ENCODE data around the gene PRDM16. TPM values are rescaled to one million over a fixed set of nuclear protein-coding genes. Genes with fewer than 3 reads are reported as not detected.

The PRDM16 gene
- total RNA-seq, 1 donor = 19.9 TPM

DNA sequence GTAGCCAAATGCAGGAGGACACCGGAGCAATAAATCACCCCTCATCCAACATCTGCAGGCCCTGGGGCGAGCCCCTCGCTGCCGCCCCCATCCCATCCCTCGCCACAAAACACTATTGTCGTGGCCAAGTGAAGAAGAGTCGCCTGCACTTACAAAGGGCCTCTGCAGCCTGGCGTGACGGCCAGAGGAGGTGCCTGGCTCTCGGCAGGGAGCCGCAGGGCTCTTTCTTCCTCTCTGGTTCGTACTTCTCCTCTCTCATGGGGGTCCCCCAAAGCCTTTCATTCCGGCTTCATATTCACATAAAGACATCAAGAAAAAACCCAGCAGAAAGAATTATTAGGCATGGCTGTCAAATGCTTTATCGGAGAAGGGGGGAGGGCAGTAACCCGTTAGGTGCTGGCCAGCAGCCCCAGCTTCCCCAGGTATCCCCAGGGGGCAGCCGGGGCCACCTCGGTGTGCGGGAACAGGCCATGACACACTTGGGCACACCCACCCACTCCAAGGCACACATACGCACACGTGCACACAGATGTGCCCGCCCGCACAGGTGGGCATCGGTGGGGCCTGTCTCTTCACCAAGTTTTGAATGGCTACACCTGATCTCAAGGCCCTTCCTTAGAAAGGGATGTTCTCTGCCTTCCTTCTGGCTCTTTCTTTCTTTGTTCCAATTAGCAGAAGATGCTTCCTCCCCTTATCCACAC, 149.1 kb downstream of the PRDM16 start:
- DNase-seq (ENCODE audit: low read depth in 2 of 3, low spot score in 2 of 3) = no peak

DNA sequence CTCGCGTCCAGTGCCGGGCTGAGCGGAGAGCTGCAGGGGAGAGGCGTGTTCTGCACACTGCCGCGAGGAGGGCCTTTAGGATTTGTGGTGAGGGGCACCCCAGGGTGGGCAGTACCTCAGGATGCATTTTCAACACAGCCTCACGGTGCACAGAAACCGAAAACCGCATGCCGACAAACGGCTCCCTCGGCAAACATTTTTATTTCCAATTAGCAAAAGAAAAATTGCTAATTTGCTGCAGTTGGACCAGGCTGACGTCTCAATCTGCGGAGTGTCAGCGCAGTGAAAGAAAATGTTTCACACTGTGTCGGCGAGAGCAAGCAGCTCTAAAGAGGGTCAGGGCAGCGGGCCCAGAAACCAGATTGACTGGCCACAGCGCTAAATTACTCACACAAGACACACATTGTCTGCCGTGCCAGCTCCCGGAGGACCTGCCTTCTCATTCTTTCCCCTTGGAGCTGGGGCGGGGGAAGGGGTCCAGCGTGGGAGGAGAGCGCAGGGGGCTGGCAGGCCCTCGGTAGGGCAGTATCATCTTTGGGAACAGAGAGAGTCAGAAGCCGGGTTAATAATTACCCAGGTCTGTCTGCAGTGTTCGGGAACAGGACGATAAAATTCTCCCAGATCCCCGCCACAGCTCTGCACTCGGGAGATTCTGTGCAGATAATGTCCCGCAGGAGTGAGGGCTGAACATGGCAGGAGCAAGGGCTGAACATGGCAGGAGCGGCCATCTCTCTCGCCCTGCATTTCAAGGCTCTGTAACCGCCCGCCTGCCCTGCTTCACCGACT, 150.2 kb downstream of the PRDM16 start:
- DNase-seq (ENCODE audit: low read depth in 2 of 3, low spot score in 2 of 3) = no peak

DNA sequence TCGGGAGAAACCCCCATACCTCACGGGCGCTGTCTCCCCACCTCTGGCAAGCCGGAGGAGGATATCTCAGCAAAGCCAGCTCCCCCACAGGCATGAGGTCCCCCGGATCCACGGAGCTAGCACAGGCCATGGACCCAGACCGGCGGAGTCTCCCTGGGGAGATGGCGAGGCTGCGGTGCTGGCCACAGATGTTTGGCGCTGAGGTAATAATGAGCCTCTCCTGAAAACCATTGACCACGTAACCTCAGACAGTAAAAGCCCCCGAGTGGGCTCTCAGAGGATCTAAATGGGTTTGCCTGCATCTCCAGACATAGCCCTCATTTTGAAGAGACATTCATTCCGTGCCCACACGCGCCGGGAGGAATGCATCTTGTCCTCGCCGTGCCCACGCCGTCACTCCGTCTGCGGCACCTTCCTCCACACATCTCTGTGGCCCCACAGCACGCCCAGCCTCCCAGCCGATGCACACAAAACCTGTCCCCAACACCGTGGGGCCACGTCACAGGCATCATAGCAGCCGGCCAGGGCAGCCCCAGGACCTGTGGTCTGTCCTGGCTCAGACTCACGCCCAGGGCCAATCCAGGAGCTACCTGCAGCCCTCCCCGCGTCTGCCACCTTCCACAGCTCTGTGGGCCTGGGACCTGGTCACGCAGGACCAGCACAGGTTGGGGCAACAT, 150.9 kb downstream of the PRDM16 start:
- no peak for DNase-seq (ENCODE audit: low read depth in 2 of 3, low spot score in 2 of 3)

DNA sequence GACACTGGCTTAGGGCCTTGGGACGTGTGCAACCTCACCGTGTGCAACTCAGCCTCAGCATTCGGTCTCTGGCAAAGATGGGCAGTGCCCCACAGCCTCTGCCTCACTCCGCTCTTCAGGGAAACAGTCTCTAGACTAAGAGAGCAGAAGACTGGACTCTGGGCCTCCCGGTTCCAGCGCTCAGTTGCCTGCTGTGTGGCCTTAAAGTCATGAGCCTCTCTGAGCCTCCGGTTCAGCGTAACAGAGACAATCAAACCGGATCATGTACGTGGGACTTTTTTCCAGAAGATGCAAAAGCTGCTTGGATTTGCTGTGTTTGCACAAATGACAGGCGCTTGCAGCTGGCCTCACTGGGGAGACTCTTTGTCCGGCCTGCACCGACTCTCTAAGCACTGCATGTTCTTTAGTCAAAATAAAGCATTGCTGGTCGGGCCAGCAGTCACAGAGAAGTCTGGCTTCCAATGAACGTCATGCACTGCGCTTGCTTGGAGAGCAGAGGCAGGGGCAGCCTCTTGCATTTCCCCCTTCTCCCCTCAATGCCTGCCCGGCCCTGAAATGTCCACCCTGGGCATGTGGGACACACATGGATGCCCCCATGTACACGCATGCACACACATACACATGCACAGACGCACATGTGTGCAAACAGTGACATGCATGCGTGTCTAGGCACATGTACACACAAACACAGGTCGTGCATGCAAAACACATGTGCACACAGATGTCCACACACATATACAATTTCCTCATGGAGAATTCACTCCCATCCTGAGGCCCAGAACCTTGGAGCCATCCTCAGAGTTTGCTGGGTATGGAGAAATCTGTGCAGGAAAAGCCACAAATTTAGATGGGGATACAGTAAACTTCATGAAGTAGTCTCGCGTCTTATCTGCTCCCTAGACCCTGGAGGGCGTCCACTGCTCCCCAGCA, 152.4 kb downstream of the PRDM16 start:
- no peak for DNase-seq (ENCODE audit: low read depth in 2 of 3, low spot score in 2 of 3)

DNA sequence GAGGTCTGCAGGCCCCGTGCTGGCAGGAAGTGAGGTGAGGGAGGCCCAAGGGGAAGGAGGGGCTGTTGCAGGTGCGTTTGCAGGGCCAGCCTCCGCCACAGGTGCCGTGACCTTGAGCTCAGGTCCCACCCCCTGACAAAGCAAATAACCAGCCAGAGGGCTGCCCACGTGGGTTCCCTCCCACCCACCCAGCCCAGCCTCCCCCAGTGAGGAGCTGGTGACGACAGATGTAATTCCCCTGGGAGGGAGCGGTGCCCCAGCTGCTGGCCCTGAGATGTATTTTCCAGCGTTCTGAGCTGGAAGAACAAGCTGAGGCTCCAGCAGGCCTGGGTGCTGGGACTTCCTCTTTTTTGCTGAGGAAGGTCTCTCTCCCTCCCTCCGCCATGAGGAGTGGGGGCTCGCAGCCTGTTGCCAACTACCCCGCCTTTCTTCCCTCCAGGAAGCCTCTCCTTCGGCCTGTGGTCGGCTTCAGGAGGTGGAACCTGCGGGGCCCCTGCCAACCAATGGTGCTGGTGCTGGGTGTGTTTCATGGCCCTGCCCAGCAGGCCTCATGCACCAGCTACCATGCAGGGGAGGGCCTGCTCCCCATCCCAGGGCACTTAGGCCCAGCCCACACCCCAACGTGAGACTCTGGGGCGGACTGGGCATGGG, 153.2 kb downstream of the PRDM16 start:
- peak in 2 of 3 donors; percentile 88 to 94 for DNase-seq (ENCODE audit: low read depth in 2 of 3, low spot score in 2 of 3)

DNA sequence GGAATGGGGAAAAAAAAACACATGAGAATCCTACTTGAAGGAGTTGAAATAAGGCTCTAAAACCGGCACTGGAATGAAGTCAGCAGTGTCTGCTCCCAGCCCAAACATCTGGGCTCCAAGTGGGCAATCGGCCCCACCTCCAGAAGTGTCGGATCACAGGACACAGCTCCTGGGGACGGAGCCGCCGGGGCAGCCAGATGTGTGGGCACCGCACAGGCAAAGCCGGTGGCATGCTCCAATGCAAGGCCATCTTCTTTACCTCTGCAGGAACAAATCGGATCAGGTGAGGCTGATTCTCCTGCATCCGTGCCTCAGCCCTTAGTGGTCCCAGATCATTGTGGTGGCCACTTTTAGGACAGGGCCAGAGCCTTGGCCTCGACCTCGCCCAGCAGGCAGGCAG, 156.7 kb downstream of the PRDM16 start:
- no peak for DNase-seq (ENCODE audit: low read depth in 2 of 3, low spot score in 2 of 3)

DNA sequence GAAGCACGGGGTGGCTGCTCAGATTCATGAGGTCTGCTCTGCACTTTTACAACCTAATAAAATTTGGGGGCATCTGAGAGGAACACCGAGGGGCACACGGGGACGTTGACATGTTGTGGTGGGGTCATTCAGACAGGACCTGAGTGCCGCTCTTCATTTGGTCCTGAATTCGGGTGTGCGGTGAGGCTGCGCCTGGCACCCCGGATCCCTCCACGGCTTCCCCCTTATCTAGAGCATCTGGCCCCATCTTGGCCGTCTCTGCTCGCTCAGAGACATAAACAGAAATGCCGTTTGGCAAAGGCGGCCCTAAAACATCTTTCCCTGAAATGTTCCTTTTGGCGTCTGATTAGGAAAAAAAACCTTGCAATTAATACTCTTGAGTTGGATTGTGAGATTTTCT, 157.2 kb downstream of the PRDM16 start:
- no peak for DNase-seq (ENCODE audit: low read depth in 2 of 3, low spot score in 2 of 3)

DNA sequence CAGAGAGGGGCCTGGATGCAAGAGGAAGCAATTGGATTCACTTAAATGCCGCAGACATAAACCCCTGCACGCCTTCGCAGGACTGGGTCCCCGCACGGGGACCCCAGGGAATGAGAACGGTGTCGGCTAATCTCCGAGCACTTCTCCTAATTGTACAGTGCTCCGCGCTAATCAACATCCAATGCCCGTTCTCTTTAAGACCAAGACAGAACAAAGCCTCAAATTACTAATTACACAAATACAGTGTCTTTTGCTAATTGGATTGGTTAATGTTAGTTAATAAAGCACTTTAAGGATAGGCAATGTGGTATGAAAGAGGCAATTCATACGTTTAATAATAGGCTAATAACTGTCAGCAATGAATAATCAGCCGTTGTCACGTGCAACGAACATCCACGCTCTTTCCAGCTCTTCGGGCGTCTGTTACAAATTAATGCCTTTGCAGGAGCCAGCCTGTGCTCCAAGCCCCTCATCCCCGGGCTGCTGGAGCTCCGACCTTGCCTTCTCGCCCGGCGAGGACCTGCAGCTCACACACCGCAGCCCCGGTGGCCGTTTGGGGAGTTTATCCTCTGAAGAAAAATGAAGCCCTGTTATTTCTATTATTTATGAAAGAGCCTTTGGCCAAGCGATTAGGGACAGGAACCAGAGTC, 157.8 kb downstream of the PRDM16 start:
- DNase-seq (ENCODE audit: low read depth in 2 of 3, low spot score in 2 of 3) = no peak

DNA sequence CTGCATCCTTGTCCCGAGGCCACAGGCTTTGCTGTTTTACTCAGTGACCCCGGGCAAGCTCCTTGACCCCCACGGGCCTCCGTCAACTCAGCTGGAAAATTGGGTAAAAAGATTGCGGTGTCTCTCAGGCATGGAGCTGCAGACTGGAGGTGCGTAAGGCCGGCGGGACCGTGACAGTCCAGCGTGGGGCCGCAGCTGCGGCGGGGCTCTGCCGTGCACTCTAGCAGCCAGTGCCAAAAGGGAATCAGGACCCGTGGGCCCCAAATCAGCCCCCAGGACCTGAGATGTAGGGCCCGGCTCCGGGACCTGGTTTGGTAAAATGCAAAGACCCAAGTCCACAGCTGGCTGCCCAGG, 158.3 kb downstream of the PRDM16 start:
- DNase-seq (ENCODE audit: low read depth in 2 of 3, low spot score in 2 of 3) = no peak

DNA sequence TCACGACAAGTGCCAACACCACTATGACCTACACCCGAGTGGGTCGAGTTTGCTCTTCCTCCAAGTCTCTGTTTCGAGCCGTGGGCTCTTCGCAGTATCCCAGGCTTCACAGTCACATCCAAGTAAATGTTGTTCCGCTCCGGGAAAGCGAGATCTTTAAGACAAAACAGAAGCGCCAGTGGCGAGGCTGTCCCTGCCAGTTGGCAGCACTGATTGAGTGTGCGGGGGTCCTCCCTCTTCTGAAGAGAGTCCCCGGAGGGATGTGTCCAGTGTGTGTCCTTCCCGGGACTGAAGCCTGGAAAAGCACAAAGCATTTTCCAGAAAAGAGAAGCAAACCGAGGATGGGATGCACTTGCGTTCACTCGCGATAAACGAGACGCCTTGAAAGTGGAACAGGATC, 158.9 kb downstream of the PRDM16 start:
- DNase-seq (ENCODE audit: low read depth in 2 of 3, low spot score in 2 of 3) = no peak

DNA sequence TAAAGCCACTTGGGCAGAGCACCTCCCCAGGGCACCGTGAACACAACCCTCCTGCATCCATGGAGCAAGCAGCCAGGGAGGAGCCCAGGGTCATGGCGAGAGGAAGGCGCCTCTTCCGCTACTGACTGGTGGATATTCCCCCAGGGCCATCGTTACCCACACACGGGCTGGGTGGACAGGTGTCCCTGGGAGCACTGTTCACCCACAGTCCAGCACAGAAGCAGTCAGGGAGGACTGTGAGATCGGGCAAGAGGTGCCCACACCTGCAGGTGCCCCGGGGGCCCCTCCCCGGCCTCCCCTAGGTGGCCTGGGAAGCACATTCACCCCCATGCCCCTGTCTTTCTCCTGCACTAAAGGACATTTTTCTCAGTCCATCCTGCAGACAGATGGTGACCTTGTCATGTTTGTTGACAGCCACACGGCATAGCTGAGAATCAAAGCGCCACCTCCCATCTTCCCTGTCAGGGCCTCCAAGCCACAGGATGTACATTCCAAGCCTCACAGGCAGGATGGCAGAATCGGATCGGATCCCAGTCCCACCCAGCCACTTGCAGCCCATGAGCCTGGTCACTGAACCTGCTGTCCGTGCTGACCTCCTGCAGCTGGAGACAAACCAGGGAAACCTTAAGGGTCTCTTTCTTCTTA, 160.2 kb downstream of the PRDM16 start:
- DNase-seq (ENCODE audit: low read depth in 2 of 3, low spot score in 2 of 3) = no peak

DNA sequence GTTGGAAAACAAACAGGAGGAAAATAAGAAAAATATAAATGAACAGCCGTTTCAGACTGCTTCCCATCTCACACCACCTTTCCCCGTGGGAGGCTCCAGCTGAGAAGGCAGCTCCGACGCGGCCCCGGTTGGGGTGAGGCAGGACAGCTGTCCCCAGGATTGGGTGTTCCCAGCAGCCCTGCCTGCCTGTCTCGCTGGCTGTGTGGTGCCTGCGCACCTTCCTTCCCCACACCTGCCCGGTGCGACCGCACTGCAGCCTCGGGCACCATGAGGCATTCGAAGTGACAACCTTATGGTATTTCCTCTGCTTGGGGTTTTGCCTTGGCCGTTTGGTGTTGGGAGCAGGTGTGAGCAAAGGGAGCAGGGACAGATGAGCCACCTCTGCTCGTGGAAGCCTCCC, 161.6 kb downstream of the PRDM16 start:
- no peak for DNase-seq (ENCODE audit: low read depth in 2 of 3, low spot score in 2 of 3)

DNA sequence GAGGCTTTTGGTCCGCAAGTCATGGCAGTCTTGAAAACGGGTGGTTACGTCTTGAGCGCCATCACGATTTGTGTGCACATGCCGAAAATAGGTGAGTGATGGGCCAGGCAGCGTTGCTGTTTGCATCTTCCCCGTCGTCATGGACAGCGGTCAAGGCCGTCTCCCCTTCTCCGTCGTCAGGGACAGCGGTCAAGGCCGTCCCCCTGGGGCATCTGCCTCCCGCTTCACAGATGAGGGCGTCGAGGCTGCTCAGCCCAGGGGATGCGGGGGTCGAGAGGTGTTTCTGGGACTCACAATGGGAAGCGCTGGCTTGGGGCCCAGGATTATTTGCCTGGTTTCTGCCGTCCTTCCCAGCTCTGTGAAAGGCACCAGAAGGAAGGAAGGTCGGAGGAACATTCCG, 162.2 kb downstream of the PRDM16 start:
- no peak for DNase-seq (ENCODE audit: low read depth in 2 of 3, low spot score in 2 of 3)

DNA sequence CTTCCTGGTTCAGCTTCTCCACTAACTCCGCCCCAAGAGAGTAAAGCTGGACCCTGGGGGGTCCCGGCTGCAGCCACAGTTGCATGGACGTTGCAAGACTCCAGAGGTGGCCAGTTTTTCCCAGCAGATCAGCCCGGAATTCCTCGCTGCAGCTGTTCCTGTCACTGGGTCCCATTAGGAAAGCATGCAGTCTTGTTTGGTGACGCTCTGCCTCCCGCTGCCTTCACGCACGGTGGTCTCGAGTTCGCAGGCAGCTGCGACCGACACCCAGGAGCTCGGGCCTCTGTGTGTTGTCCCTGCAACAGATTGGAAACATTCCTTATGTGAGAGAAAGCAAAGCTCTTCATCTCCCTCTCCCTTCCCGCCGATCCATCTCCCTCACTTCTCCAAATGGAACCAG, 162.8 kb downstream of the PRDM16 start:
- DNase-seq (ENCODE audit: low read depth in 2 of 3, low spot score in 2 of 3) = no peak

DNA sequence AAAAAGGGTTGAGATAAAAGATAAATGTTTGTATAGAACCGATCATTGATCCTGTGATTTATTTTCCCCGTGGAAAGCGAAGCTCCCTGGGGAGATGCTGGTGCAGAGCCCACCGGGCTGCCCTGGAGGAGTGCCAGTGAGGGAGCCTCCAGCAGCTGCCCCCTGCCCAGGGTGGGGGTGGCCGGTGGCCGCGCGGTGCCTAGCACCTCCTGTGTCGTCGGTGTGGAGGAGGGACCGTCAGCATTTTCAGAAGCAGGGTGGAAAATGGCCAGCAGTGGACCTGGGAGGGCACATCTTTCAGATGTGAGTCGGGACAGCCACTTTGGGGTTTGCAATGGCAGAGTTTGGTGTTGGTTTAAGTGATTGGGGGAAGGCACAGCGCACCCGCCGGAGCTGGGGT, 164.0 kb downstream of the PRDM16 start:
- DNase-seq (ENCODE audit: low read depth in 2 of 3, low spot score in 2 of 3) = no peak

DNA sequence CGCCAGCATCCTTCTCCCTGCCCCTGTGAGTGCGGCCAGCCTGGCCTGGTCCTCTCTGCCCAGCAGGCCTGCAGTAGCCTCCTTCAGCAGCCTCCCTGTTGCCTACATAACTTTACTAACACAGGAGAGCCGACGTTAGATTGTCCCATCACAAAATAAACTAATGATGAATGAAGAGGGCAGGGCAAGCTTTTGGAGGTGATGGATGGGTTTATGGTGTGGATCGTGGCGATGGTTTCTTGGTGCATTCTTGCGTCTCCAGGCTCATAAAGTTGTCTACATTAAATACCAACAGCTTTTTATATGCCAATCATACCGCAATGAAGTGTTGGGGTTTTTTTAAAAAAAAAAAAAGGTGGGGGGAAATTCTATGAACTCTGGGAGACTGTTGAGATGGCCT, 164.5 kb downstream of the PRDM16 start:
- DNase-seq (ENCODE audit: low read depth in 2 of 3, low spot score in 2 of 3) = no peak

DNA sequence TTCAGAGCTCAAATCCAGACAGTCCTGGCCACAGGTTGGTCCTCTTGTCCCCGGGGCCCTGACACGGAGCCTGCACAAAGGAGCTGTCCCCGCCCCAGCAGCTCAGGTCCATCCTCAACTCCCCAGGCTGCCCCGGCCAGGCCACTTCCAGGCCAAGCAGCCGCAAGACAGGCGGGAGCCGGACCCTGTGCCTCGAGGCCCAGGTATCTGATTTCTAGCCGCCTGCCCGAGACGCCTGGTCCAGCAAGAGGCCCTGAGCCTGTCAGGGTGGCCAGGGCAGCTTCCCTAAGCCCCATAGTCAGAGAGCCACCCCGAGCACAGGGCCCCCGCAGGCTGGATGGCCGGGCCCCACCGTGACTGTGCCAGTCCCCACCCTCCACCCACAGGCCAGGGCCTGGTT, 165.3 kb downstream of the PRDM16 start:
- DNase-seq (ENCODE audit: low read depth in 2 of 3, low spot score in 2 of 3) = no peak

DNA sequence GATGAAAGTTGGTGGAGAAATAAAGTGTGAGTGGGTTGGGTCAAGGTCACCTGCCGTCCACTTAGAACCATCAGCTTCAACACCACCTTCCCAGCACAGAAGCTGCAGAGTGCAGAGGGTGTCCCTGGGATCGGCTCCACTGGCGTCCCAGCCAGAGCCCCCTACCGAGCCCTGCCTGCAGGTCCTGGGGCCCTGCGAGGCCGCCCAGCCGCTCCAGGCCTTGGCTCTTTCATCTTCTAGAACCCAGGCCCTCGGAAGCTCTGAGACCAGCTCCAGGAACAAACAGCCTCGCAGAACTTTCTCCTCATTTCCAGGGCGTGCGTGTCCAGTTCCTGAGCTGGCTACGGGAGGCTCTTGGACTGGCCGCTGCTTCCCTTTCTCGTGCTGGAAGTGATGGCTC, 166.0 kb downstream of the PRDM16 start:
- DNase-seq (ENCODE audit: low read depth in 2 of 3, low spot score in 2 of 3) = no peak

DNA sequence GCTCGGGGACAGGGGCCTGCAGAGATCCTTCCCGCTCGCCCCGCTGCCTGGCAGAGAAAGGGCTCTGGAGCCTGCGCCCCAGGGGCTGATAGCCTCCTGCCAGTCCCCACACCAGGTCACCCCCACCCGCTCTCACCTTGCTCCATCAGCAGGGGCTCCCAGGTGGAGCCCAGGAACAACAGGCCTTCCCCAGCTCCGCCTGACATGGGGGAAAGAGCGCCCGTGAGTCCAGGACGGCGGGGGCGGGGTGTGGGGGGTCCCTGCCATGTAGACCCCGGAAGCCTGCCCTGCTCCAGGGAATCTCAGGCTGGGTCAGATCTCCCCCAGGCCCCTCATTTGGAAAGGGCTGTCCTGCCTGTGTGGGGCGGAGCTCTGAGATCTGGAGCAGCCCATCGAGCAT, 166.5 kb downstream of the PRDM16 start:
- no peak for DNase-seq (ENCODE audit: low read depth in 2 of 3, low spot score in 2 of 3)
